Liver (tissue), 9 donors: Measurements from ENCODE around the gene DYRK1A. TPM values are rescaled to one million over a fixed set of nuclear protein-coding genes. Genes with fewer than 3 reads are reported as not detected.

Experiments used
- DNase-seq: peaks from one replicate; pipeline ENCODE4 v3.0.0-alpha.2; 2017; ENCODE audit warnings: low spot score
- H3K27ac ChIP-seq, 2 donors: one replicate each; pipeline ENCODE4 v1.7.0; 2013; ENCODE audit warnings: inconsistent platforms in 2 of 2, low read length in 2 of 2, control low read depth in 1 of 2, low read depth in 1 of 2, mild to moderate bottlenecking in 1 of 2
- H3K27me3 ChIP-seq, 4 donors: one replicate each; pipeline versions ENCODE4 v1.6.1 to v1.7.0; 2013; ENCODE audit warnings: low read length in 3 of 4, inconsistent platforms in 1 of 4, mild to moderate bottlenecking in 1 of 4, moderate library complexity in 1 of 4; ENCODE audit not compliant: control insufficient read depth in 4 of 4, insufficient read depth in 4 of 4
- H3K36me3 ChIP-seq, 4 donors: one replicate each; pipeline versions ENCODE4 v1.6.1 to v1.7.0; 2013; ENCODE audit warnings: low read length in 3 of 4, mild to moderate bottlenecking in 3 of 4, low read depth in 1 of 4, moderate library complexity in 1 of 4; ENCODE audit not compliant: control insufficient read depth in 4 of 4, insufficient read depth in 3 of 4
- H3K4me1 ChIP-seq, 4 donors: one replicate each; pipeline versions ENCODE4 v1.6.1 to v1.7.0; 2013; ENCODE audit warnings: low read length in 3 of 4, mild to moderate bottlenecking in 3 of 4, moderate library complexity in 1 of 4; ENCODE audit not compliant: control insufficient read depth in 4 of 4, insufficient read depth in 4 of 4
- H3K4me3 ChIP-seq, 3 donors: one replicate each; pipeline versions ENCODE4 v1.6.1 to v1.7.0; 2013; ENCODE audit warnings: low read length in 3 of 3, control low read depth in 1 of 3, low read depth in 1 of 3, mild to moderate bottlenecking in 1 of 3
- H3K9ac ChIP-seq, 2 donors: one replicate each; pipeline ENCODE4 v1.7.0; 2013; ENCODE audit warnings: low read length in 2 of 2, mild to moderate bottlenecking in 2 of 2, moderate library complexity in 2 of 2, control low read depth in 1 of 2, low read depth in 1 of 2
- H3K9me3 ChIP-seq, 4 donors: one replicate each; pipeline versions ENCODE4 v1.6.1 to v1.7.0; 2013; ENCODE audit warnings: low read length in 3 of 4; ENCODE audit not compliant: control insufficient read depth in 4 of 4
- ATF3 ChIP-seq: IDR thresholded peaks from 2 replicates; pipeline ENCODE4 v1.6.1; 2016; ENCODE audit warnings: antibody characterized with exemption
- CTCF ChIP-seq: fragments of 150-350 bp; IDR thresholded peaks from 2 replicates; pipeline ENCODE4 v1.5.1; 2017; ENCODE audit warnings: improper control_type of control experiment, low read depth, low read length; ENCODE audit not compliant: missing input control
- EGR1 ChIP-seq, 2 donors: IDR thresholded peaks; 2 replicates each; pipeline ENCODE4 v1.6.1; 2016 to 2018; ENCODE audit warnings: antibody characterized with exemption in 2 of 2, low read depth in 2 of 2
- FOXA1 ChIP-seq: IDR thresholded peaks from 2 replicates; pipeline ENCODE4 v1.6.1; 2016; ENCODE audit warnings: antibody characterized with exemption
- FOXA2 ChIP-seq: IDR thresholded peaks from 2 replicates; pipeline ENCODE4 v1.6.1; 2016; ENCODE audit warnings: antibody characterized with exemption
- GABPA ChIP-seq, 2 donors: IDR thresholded peaks in 1 of 2; conservative IDR thresholded peaks in 1 of 2; 2 replicates each; pipeline ENCODE4 v1.6.1; 2016; ENCODE audit warnings: antibody characterized with exemption in 2 of 2, mild to moderate bottlenecking in 1 of 2, moderate library complexity in 1 of 2
- HNF4A ChIP-seq, 2 donors: conservative IDR thresholded peaks; 2 replicates each; pipeline ENCODE4 v1.6.1; 2016; ENCODE audit warnings: antibody characterized with exemption in 2 of 2, mild to moderate bottlenecking in 2 of 2
- HNF4G ChIP-seq: IDR thresholded peaks from 2 replicates; pipeline ENCODE4 v1.6.1; 2016; ENCODE audit warnings: antibody characterized with exemption
- NR2F2 ChIP-seq: IDR thresholded peaks from 2 replicates; pipeline ENCODE4 v1.6.1; 2016; ENCODE audit warnings: antibody characterized with exemption
- RAD21 ChIP-seq, 2 donors: IDR thresholded peaks; 2 replicates each; pipeline ENCODE4 v1.6.1; 2016; ENCODE audit warnings: antibody characterized with exemption in 2 of 2, mild to moderate bottlenecking in 2 of 2
- REST ChIP-seq: IDR thresholded peaks from 2 replicates; pipeline ENCODE4 v1.6.1; 2016; ENCODE audit warnings: antibody characterized with exemption, mild to moderate bottlenecking
- RXRA ChIP-seq, 2 donors: IDR thresholded peaks; 2 replicates each; pipeline ENCODE4 v1.6.1; 2017 to 2018; ENCODE audit warnings: antibody characterized with exemption in 2 of 2, mild to moderate bottlenecking in 1 of 2
- SP1 ChIP-seq: IDR thresholded peaks from 2 replicates; pipeline ENCODE4 v1.6.1; 2018; ENCODE audit warnings: antibody characterized with exemption, mild to moderate bottlenecking
- TAF1 ChIP-seq: conservative IDR thresholded peaks from 2 replicates; pipeline ENCODE4 v1.6.1; 2016; ENCODE audit warnings: antibody characterized with exemption, mild to moderate bottlenecking
- ZBTB33 ChIP-seq: IDR thresholded peaks from 2 replicates; pipeline ENCODE4 v1.6.1; 2016; ENCODE audit warnings: antibody characterized with exemption
- WGBS: extraction: QIAGEN DNeasy Blood & Tissue Kit; methylation state at CpG from one replicate; pipeline ENCODE4 v1.1.7; 2013; 5-methylcytosine and 5-hydroxymethylcytosine counted together
- polyA plus RNA-seq, 2 donors: library from polyadenylated mRNA; stranded (reverse) in 1 of 2; unstranded in 1 of 2; fragments of 200-250 nt in 1 of 2; fragments of >200 nt in 1 of 2; fragmentation: Nextera tagmentation in 1 of 2; extraction: Ambion mirVana in 1 of 2; gene quantifications; one replicate each; pipeline versions ENCODE4 v1.2.1 to v1.2.3, GENCODE V29; 2013 to 2015
- total RNA-seq, 2 donors: library from RNA; depleted of rRNA; stranded (reverse); fragments of >200 nt; gene quantifications; one replicate each; pipeline ENCODE4 v1.2.3, GENCODE V29; 2014
- donor health status: healthy.
- donor health status: healthy.
- donor health status: healthy.
- donor health status: healthy.
- donor health status: healthy.

The DYRK1A gene
- total and polyA plus RNA-seq, 4 donors = 5.1 to 58.3 (median 22.9) TPM

GRCh38 chr21:37398697-37399096 lies 32.1 kb downstream of the DYRK1A start:
- Histone ChIP-seq H3K9ac (no peak overlapping the region), H3K27me3 (no peaks in the 10 kb centered on the region), H3K27ac (no peak overlapping the region), H3K36me3 (no peaks in the 10 kb centered on the region), H3K9me3 (no peaks in the 10 kb centered on the region), H3K4me1 (peaks cover 0 to 12% (median 2%) of the 10 kb centered on the region in 4 donors), H3K4me3 (no peak overlapping the region)
- no peak for DNase-seq
- TF ChIP-seq ZBTB33 (no peak), FOXA1 (no peak), HNF4G (no peak), CTCF (no peak)
- 90% methylated on average over 5 of the region's 5 CpGs for WGBS

- 98% methylated on average over 3 of the region's 3 CpGs for WGBS
- Histone ChIP-seq H3K4me1 (peaks cover 2 to 25% (median 12%) of the 10 kb centered on the region in 4 donors), H3K36me3 (no peaks in the 10 kb centered on the region)
These were observed 35.8 kb downstream of the DYRK1A start for GRCh38 chr21:37402251-37402867.

More at GRCh38 chr21:37402251-37402867, 35.8 kb downstream of the DYRK1A start:
- Histone ChIP-seq H3K4me3 (no peak overlapping the region), H3K27me3 (no peaks in the 10 kb centered on the region), H3K9ac (no peak overlapping the region), H3K27ac (no peak overlapping the region), H3K9me3 (no peaks in the 10 kb centered on the region)
- no peak for TF ChIP-seq SP1
- TF ChIP-seq REST = no peak
- no peak for TF ChIP-seq TAF1
- no peak for TF ChIP-seq EGR1 (IDR thresholded peaks at IDR 0.05; ENCODE audit: low read depth in 2 of 2)
- TF ChIP-seq ZBTB33 = no peak
- no peak for TF ChIP-seq RAD21 (IDR thresholded peaks at IDR 0.05)
- TF ChIP-seq FOXA1 = no peak
- TF ChIP-seq CTCF = no peak
- TF ChIP-seq RXRA (IDR thresholded peaks at IDR 0.05) = no peak
- TF ChIP-seq GABPA (IDR thresholded peaks at IDR 0.05 in 1 of 2, conservative IDR thresholded peaks at IDR 0.05 in 1 of 2) = no peak
- no peak for TF ChIP-seq ATF3
- TF ChIP-seq HNF4A (conservative IDR thresholded peaks at IDR 0.05) = no peak
- TF ChIP-seq NR2F2 = no peak
- TF ChIP-seq FOXA2 = no peak
- no peak for DNase-seq
